SK-N-MC (cell line): ENCODE data around the gene COL27A1.

Experiments
- EZH2 ChIP-seq: fragments of 200-600 bp; sonication (generic); IDR thresholded peaks from one replicate; pipeline ENCODE4 v1.6.1; 2017; ENCODE audit warnings: antibody characterized with exemption
- FOXP2 ChIP-seq: optimal IDR thresholded peaks from 2 replicates; pipeline ENCODE3; 2011; ENCODE audit warnings: mild to moderate bottlenecking, moderate library complexity; ENCODE audit not compliant: insufficient read depth; ENCODE audit errors: extremely low read length, control extremely low read depth
- POLR2AphosphoS5 ChIP-seq: IDR thresholded peaks from 2 replicates; pipeline ENCODE4 v1.6.1; 2012; ENCODE audit warnings: mild to moderate bottlenecking, low read depth, low read length, borderline replicate concordance

- TF ChIP-seq POLR2AphosphoS5 (no peak), FOXP2 (no peak), EZH2 (no peak)
Measured at GRCh38 chr9:114119242-114120191, 35.8 kb upstream of the COL27A1 start.
